Inflammatory macrophage treated with lipopolysaccharide for 1 hour (primary cell): ENCODE results near the gene PTPN13.

ENCODE experiments used
- DNase-seq, 2 donors: peaks; one replicate each; pipeline ENCODE4 v3.0.0-alpha.2; 2020 to 2022

Gene PTPN13

DNA sequence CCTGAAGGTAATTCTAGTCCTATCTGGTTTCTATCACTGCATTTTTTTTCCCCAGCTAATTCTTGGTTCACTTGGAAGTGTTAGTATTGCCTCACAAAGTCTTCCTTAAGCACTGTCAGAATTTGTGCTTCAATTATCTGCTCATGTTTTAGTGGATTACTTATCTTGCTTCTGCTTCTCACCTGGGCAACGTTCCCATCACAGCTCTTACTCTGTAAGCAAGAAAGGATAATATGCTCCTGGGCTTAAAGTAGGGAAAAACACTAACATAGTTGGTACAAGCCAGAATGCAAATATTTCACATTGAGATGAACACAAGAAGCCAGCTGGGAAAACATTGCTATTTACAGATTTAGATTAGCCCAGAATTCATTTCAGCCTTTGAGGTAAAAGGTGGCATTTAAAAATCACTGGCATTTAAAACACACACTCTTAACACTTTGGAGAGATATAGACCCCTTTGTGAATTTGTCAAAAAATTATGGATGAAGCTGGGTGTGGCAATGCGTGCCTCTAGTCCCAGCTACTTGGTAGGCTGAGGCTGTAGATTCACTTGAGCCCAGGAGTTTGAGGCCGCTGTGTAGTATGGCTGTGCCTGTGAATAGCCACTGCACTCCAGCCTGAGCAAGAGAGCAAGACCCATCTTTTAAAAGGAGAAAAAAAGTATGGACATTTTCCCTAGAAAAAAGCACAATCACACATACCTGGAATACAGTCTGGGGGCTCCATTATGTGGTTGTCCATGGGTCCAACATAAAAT lies 6.6 kb upstream of the PTPN13 start:
- no peak for DNase-seq

DNA sequence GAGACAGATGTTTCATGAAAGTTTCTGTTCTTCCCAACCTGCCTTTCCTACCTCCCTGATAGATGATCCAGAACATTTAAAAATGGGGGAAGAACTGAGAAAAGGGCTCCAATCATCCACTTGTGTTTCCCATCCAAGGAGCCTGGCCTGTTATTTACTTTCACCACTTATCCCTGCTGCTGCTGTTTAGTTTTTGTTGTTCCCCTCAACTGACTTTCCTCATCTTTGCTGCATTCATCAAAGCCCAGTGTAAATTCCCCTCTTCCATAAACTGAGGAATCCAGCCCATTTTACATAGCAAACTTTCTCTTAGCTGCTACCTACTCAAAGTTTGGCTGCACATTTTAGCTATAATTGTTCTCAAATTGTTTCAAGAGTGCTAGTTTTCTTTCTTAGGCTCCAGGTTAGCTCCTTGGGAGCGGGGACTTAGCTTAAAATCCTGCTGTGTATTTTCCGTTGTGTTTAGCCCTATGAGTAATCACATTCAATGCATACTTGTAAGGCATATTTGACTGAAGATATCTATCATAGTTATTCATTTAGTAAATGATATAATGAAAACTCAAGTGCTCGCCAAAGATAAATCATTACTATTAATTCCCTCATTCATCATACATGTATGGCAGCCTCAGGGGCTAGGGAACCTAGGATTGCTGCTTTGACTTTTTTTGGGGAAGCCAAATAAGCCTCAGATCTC lies 1.4 kb upstream of the PTPN13 start:
- DNase-seq: no peak

DNA sequence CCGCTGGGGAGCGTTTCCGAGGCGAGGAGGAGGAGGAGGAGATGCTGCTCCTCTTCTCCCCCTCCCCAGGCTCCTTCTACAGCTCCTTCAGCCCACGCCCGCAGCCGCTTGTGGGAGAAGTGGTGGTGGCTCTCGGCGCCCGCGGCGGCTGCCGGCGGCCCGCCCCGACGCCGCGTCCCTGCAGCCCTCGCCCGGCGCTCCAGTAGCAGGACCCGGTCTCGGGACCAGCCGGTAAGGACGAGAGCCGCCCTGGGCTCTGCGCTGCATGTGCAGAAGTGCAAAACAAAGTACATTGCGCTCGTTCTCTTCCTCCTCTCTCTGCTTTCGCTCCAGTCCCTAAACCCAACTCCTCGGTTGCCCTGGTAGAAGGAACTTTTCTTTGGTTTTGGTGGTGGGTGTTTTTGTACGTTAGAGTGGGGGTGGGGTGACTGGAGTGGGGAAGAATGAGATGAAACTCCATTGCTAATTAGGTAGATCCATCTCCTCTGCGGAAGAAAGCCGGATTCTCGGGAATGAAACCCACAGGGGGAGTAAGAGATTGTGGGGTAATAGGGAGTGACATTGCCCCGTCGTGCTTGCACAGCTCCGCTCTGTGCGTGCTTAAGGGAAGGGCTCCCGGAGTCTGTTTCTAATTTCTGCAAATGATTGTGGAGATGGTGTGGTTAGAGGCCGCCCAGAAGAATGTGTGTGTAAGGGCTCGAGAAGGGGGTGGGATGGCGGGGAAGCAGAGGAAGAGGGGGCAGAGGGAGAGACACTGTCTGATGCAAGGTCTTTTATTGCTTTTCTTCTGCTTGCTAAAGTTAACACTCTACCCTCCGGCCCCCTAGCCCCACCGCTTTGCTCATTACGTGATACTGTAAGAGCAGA lies 677 bp downstream of the PTPN13 start:
- peak in 1 of 2 donors; percentile 34 for DNase-seq

DNA sequence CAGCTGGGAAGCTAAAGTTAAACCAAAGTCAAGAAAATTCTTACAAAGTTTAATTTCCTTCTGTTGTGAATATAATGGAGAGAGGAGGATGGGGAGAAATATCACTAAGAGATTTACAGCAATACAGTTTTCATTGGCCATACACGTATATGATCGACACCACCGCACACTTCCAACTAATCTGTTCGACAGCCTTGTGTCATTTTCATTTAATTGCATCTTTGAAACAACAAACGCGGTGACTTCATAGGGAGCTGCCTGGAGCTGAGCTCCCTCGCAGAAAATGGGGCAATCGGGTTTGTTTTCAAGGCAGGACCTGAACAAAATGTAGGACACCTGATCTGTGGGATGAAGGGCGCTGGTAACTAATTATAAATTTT lies 1.3 kb downstream of the PTPN13 start:
- DNase-seq: peak in 1 of 2 donors; percentile 9

DNA sequence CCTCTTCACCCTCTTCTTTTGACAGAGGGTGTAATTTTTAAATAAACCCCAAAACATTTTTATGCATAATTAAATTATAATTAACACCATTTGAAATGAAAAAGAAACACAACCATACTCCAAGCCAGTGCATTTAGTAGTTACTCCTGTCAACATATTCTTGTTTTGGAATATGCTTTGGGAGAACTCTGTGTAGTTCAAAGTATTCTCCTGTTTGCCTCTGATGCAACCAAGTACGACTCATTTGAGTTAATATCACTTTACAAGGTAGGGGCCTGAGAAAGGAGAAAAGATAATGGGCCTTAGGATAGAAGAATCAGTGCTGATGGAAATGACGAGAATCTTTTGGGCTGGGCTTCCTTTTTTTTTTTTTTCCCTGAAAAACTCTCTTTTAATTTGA lies 2.7 kb downstream of the PTPN13 start:
- no peak for DNase-seq

DNA sequence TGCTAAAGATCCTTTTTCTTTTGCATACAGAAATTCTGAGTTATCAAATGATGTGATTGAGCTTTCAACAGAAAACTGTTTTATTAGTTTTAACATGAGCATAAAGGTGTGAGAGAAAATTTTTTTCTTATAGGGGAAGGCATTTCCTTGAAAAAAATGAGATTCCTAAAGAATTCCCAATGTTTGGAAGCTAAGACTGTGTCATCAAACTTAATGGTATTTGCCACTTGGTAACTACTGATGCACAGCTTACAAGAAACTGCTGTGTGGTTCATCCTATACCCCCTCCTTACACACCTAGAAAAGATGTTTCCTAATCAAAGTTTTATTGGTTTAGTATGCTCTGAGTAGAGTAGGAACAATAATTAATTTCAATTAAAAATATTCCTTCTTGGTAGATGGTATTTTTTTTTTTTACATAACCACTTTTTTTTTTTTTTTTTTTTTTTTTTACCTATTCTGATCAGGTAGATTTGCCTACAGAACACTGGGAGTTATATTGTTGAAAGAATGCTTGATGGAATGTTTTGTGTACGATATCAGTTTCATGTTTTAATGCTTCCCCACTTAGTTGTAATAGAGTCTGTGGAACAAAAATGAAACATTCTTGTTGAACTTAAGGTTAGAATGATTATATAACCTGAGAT lies 6.0 kb downstream of the PTPN13 start:
- no peak for DNase-seq

DNA sequence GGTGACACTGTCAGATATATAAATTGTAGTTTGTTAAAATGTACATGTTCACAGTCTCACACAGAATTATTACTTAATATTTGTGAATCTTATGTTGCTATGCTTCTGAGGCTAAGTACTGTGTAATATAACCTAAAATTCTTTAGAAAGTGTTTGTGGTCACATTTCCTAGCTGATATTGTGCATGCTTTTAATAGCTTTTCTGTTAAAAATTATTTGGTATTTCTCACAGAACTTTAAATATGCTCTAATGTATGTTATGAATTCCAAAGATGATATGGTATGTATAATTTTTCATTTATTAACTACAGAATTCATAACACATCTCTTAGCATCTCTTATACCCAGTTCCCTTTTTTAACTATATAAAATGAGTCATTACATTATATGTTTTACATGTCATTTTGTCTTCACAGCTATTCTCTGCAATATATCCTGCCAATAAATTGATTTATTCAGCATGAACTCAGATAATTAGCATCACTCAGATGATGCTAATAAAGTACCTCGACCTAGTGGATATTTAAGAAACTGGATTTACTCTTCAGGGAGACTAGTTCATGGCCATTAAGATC lies 9.3 kb downstream of the PTPN13 start:
- no peak for DNase-seq

DNA sequence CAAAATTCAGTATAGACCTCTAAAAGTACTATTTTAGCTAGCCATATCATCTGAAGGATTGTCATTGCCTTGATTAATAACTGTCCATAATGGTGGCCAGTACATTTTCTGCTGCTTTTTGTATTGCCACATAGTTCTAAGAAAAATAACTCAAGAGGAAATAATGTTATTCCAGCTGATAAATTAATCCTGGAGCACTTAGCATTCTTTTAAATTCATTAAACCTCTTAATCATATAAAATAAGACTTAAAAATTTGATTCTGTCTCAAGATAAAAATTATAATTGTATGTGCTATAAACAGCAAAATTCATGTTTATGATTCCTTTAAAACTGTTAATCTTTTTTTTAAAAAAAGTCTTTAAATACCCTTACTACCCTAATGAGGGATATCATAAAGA lies 12.7 kb downstream of the PTPN13 start:
- DNase-seq: no peak

DNA sequence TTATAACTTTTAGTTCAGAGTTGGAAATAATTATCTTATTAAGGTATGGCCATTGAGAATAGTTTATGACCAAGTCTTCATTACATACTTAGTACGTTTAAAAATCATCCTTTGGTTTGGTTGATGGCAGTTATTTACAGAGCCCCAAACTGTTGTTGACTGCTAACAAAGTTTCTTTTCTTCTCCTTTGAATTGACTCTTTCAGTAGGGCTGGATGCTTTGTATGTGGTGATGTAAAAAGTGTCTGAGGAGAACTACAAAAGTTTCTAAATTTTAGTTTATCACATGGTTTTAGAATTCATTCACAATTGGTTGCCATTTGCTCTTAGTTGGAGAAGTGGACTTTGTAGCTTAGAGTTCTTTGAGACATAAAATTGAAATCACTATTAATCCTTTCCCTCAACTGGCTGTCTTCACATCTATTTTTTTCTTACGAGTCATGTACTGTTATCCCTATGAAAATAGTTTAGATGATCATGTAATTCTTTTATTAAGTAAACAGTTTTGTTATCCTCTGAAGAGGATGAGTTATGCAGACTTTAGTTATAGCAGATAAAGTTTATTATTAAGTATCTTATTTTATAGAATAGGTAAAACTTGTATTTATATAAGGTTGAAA lies 14.8 kb downstream of the PTPN13 start:
- DNase-seq: no peak

DNA sequence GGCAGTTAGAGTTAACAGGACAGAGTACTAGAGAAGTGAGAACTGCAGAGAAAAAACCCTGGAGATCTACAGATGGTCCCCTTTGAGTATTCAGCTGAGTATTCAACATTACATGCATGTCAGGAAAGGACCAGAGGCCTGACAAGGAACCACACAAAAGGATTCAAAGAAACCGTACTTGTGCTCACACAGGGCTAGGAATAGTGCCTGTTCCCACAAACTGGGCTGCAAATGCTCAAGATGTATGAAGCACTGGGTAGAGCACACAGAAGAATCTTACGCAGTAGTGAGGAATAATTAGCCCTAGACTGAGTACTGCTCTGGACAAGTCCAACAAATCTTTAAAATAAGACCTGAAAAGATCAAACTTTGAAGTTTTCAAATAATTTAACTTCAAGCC lies 17.6 kb downstream of the PTPN13 start:
- no peak for DNase-seq

DNA sequence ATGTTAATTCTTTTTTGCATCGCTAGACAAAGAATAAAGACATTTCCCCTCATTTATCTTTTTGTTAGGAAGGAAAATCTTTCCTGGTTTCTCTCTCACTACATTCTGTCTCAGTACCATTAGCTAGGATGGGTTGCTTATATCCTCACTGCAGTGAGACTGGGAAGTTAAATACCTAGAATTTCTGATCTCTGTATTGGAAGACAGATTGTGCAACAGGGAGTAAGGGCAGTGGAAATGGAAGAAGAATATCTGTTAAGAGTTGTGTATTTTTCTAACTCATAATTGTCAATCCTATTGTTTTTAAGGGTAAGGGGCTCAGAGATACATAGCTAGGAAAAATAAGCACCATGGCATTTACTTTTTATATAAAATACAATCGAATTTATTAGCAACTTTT lies 19.6 kb downstream of the PTPN13 start:
- no peak for DNase-seq

DNA sequence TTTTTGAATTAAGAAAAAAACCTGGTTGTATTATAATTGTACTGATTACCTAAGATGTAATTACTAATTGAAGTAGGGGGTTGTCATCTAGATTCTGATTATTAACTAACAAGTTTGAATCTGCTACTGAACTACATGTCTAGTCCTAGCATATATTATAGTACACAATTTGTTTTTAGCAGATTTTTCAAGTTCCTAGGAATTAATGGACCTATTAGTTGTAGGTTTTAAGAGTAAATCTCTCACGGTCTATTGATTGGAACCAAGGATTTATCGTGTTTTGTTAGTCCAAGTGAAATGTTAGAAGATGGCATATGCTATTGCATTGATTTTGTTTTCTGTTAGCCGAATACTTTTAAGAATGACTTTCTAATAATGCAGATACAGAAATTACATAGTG lies 20.8 kb downstream of the PTPN13 start:
- no peak for DNase-seq

DNA sequence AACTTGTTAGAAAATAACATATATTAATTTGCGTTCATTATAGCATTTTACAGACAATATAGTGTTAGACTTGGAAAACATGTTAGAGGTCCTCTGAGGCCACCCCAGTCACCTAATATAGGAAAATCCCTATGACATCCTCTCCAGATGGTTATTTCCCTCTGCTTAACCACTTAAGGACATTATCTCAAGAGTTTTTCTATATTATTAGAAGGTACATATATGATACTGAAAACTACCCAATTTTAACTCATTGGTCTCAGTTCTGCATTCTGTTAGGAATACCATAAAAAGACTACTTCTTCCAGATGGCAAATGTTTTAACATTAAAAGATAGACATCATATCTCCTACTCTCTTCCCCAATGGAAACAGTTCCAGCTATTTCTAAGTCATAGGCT lies 21.4 kb downstream of the PTPN13 start:
- no peak for DNase-seq

DNA sequence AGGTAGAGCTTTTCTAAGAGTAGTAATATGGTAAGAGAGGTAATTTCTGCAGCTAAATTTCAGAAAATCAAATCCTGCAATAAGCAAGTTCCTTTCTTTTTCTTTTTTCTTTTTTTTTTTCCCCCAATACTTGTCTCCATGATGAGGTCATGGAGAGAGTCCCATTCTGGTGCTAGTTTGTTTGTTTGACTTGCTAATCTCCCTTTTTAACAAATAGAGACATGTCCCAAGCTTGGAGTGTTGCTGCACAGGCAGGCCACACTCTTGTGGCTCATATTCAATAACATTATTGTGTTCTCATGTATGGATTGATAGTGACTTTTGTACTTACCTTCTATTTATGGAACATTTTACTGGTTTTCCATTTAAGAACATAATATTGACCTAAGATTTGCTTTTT lies 25.5 kb downstream of the PTPN13 start:
- no peak for DNase-seq

DNA sequence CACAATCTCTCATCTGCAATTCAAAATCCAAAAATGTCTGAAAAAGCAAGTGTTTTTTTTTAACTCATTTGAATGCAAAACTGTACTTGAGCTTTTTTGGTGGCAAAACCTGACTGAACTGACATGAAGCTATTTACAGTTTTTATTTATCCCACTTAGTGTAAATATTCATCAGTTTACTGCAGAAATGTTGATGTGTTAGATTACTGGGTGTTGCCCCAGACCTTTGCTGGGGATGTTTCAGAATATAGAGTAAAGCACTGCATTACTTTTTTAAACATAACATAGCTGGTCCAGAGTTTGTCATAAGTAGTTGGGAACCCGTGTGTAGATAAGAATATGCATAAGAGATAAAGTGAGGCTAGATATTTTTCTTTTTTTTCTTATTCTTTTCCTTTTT lies 27.3 kb downstream of the PTPN13 start:
- DNase-seq: no peak

DNA sequence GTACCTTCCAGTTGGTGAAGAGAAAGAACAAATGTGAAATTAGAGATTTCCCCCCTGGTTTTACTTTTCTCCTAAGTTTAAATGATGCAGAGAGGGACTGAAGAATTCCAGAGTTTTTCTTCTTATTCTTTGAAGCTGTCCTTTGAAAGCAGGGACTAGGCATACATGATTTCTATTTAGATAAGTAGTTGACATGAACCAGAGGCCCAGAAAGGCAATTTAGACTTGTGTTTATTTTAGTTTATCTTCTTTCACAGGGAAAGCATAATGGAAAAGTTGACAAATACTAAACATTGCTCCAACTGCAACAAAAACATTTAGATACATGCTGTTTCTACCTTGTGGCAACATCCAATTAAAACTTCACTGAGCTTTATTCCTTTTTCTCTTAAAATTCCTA lies 32.0 kb downstream of the PTPN13 start:
- no peak for DNase-seq

DNA sequence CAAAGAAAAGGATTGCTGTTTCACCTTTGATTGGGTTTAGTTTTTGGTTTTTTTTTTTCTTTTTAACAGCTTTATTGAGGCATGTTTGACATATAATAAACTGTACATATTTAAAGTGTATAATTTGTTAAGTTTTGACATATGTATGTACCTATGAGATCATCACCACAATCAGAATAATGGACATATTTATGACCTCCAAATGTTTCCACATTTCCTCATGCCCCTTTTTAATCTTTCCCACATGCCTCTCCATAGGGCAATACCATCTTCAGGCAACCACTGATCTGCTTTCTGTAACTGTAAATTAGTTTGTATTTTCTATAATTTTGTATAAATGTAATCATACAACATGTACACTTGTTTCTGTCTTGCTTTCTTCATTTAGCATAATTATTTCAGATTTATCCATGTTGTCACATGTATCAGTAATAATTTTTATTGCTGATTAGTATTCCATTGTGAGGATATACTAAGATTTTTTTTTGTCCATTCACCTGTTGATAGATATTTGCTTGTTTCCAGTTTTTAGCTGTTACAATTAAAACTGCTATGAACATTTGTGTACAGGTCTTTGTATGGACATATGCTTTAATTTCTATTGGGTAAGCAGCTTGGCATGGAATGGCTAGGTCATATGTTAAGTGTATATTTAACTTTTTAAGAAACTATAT lies 33.5 kb downstream of the PTPN13 start:
- no peak for DNase-seq

DNA sequence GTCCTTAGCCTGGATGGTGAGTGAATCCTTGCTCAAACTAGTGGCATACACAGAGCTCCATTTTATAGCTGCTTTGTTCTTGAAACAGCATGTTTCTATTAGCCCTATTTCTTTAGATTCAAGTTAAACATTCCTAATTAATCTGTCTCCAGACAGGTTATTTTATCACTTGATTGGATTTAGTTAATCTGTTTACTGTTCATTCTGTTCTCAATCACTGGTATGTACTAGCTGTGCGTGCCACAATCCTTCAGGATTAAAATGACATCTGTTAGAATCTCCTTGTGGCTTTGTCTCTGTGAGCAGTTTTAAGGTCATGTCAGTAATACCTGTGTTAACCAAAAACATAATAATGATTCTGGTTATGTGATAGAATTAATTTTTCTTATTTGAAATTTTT lies 36.5 kb downstream of the PTPN13 start:
- no peak for DNase-seq

DNA sequence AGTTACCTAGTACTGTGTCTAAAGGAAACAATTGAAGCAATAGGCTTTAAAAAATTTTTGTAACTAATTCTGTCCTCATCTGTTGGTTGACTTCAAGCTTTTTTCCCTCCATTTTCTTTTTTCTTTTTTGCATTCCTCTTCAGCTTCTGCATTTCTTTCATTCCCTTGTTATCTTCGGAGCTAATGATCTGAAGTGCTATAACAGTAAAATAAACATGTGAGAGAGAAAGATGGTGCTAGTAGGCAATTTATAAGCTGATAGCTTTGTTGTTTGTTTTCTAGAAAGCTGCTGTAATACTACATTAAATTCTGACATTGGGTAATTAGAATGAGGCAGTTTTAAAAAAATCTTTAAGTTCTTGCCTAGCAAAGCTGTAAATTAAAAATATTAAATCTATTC lies 37.1 kb downstream of the PTPN13 start:
- DNase-seq: no peak

DNA sequence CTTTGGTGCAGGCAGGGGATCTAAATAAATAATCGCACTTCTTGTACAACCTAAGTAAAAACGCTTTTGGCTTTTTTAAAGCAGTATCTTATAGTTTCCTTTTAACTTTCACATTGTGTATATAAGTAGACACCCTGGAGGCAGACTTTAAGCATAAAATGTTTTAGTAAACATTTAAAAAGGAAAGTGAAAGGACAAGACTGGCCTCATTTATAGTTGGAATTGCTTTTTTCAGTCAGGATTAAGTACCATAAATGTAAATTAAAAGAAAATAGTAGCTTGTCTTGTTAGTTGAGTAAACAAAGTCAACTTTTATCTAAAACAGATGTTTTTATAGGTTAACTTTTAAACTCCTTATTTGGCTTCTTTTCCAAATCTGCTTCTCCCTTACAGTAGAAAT lies 39.7 kb downstream of the PTPN13 start:
- DNase-seq: no peak

DNA sequence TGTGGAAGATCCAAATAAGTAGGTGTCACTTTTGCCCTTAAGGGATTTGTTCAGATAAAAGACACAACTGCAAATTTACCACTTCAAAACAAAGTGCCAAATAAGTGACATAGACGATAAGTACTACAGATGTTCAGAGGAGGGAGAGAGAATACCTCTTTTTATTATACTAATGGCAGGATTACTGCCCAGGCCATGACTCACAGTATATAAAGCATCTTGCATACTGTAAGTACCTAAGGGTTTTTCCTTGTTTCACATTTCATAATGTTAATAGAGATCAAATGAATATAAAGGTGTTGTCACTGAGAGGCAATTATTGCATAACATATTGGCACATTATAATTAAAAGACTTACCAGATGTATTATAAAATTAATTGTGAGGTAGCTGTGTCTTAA lies 46.4 kb downstream of the PTPN13 start:
- DNase-seq: no peak
